ENCODE measurements around the gene ITGAE.
"Not testable (repeated sequence)": the region's sequence is repeated elsewhere in the genome, so short reads cannot be mapped to it uniquely, and the experiment has no call there.

ITGAE gene

GRCh38 chr17:3728099-3728498 lies 72.9 kb downstream of the ITGAE start:
- not testable (repeated sequence) for DNase-seq

GRCh38 chr17:3727041-3727440 lies 73.9 kb downstream of the ITGAE start:
- DNase-seq: no peak

DNA sequence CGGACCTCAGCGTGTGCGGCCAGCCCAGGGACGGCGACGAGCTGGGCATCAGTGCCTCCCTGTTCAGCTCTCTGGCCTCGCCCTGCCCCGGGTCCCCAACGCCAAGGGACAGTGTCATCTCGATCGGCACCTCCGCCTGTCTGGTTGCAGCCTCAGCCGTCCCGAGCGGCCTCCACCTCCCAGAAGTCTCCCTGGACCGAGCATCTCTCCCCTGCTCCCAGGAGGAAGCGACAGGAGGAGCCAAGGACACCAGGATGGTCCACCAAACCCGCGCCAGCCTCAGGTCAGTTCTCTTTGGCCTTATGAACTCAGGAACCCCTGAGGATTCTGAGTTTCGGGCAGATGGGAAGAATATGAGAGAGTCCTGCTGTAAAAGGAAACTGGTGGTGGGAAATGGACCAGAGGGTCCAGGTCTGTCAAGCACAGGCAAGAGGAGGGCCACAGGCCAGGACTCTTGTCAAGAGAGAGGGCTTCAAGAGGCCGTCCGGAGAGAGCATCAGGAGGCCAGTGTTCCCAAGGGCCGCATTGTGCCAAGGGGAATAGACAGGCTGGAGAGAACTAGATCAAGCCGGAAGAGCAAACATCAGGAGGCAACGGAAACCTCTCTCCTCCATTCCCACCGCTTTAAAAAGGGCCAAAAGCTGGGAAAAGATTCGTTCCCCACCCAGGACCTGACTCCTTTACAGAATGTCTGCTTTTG lies 76.5 kb downstream of the ITGAE start:
- no peak for DNase-seq

DNA sequence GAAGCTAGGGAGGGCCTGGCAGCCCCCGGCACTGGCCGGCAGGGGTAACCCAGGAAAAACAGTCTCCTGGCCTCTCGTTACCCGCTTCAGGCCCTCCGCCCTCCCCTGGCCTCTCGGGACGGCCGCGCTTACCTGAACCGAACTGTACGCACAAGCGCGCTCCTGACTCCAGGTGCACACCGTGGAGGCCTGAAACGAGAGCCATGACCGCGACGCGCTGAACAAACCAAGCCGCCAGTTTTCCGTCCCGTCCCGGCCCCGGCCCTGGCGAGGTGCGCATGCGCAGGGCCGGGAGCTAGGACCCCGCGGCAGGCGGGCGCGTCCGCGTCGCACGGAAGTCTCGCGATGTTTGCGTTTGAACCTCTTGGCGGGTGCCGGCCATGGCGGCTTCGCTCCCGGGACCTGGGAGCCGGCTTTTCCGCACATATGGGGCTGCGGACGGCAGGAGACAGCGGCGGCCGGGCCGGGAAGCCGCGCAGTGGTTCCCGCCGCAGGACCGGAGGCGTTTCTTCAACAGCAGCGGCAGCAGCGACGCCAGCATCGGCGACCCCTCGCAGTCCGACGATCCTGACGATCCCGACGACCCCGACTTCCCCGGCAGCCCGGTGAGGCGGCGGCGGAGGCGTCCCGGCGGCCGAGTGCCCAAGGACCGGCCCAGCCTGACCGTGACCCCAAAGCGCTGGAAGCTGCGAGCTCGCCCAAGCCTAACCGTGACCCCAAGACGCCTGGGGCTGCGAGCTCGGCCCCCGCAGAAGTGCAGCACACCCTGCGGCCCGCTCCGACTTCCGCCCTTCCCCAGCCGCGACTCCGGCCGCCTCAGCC lies 77.2 kb downstream of the ITGAE start, which contains the start of gene HASPIN:
Gene HASPIN, plus strand, starts transcription at position 348 of the 822 bp plus-strand sequence. Its CDS starts 33 bp downstream, at position 381.
- peak; percentile 92 for DNase-seq

- DNase-seq: no peak
Measured at GRCh38 chr17:3723188-3723555, 77.8 kb downstream of the ITGAE start.

- DNase-seq: no peak
Measured at GRCh38 chr17:3722716-3723115, 78.3 kb downstream of the ITGAE start.

- DNase-seq: no peak
Measured at GRCh38 chr17:3719265-3719664, 81.7 kb downstream of the ITGAE start.

DNA sequence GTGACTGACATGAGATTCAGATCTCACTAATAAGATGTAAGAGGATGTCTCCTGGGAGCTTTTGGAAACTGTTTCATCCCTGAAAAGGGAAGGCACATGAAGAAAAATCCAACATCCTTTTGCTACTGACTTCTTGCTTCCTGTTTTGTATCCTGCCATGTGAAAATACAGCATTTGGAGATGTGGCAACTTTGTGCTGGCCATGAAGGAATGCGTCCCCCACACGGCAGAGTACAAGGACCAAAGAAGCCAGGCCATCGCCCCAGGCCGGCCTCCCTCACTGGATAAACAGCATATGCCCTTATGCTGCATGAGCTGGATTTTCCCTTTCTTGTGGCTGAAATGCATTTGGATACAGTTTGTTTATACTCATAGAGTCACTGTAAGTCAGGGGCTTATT lies 82.8 kb downstream of the ITGAE start:
- no peak for DNase-seq

GRCh38 chr17:3715296-3715695 lies 85.7 kb downstream of the ITGAE start:
- no peak for DNase-seq

- no peak for DNase-seq
Measured at GRCh38 chr17:3712811-3713463, 88.1 kb downstream of the ITGAE start.

DNA sequence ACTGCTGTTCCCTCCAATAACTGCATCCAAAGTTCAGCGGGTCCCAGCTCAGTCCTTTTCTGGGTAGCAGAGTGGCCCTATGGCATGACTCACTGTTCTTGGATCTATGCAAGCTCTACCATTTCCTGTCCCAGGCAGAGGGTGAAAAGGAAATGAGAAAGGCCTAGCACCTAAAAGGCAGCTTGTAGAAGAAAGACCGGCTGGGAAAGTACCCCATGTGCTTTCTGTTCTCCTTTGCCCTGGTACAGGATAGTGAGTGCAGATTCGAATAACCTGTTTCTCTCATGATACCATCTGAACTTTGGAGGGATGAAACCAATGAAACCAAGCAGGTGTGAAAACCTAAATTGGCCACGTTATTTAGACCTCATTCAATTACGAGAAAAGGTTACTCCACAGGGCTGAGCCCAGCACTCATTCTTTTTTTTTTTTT lies 90.0 kb downstream of the ITGAE start:
- peak; percentile 37 for DNase-seq

DNA sequence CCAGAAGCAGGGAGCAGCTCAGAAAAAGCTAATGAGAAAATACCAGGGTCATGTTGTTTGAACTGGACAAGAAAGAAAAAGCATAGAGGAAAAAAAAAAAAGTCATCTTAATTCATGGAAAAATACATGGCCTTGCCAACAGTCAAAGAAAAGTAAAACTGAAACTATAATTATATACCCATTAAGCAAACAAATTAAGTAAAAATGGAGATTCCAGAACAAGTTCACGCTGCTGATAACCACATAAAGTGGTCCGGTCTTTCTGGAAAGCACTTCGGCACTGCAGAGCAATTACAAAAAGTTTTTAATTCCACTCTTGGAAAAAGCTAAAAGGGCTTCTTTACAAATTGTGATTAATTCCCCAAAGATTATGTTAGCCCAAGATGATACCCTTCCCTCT lies 92.6 kb downstream of the ITGAE start:
- DNase-seq: no peak

- DNase-seq: not testable (repeated sequence)
Measured at GRCh38 chr17:3705718-3705984, 95.3 kb downstream of the ITGAE start.

DNA sequence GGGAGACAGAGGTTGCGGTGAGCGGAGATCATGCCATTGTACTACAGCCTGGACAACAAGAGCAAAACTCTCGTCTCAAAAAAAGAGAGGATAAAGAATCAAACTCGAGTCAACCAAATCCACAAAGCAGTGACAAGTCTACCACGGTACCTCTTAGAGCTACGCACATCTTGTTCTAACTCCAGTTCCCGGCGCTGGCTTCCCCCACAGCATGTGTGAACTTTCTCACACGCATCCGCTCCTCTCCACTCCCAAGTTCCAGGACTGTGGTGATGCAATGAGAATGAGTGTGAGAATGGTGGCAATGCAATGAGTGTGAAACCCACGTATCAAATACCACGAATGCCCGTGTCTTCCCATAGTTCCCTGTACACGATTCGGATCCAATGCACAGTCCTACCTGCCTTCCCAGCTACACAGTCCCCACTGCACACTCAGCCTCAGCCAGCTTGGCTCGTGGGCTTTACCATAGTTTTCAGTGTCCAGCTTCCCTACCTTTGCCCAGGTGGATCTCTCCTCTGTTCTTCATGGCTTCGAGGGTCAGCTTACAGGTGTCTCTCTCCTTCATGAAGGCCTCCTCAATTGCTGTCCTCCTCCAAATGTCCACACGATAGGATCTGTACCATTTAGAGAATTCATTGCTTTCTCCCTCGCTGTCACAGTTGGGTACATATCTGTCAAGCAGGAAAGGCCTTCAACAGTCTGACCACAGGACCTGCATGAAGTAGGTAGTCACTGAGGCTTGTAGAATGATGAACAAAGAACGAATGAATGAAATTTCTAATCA lies 95.9 kb downstream of the ITGAE start:
- DNase-seq: no peak

GRCh38 chr17:3702041-3702539 lies 98.9 kb downstream of the ITGAE start:
- DNase-seq: not testable (repeated sequence)

DNA sequence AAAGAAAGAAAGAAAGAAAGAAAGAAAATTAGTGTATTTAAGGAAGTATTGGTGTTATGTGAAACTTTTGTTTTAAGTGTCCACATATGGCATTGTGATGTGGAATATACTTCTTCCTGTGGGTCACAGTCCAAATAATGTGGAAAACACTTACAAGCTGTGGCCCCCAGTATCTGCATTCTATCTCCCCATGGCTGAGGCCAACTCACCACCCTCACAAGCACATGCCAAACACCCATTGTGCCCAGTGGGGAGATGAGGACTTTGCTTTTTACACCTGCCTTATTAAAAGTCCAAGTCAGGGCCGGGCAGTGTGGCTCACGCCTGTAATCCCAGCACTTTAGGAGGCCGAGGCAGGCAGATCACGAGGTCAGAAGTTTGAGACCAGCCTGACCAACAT lies 101.0 kb downstream of the ITGAE start:
- DNase-seq: no peak

DNA sequence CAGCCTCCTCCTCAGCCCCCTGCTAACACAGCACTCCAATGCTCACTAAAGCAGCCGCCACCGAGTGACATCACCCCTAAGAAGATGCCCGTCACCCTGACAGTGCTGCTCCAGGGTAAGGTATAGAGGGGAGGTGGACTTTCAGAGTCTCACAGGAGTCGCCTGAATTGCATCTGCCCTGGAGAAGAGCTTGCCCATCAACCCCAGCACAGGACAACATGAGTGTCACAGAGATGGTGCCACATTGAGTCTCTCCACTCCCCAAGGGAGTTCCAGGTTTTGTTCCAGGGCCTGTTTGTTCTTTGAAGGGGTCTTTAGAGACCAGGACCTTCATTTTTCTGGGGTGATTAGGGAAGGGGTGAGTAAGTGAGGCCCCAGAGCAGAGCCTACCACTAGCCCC lies 102.8 kb downstream of the ITGAE start:
- no peak for DNase-seq

DNA sequence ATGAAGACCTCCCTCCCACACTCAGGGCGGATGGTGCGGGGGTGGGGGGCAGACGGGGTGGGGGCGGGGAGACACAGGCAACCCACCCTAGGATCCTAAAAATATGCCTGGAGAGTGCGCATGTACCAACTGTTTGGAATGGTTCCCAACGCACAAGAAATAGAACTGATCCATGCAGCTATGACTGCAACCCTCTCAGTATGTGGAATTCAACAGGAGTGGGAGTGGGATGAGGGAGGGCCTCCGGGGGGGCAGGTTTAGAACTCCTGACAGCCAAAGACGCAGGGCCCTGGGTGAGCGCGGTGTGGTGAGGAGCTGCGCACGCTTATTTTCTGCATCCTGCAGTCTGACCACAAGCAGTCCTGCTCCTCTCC lies 103.9 kb downstream of the ITGAE start:
- DNase-seq: no peak

DNA sequence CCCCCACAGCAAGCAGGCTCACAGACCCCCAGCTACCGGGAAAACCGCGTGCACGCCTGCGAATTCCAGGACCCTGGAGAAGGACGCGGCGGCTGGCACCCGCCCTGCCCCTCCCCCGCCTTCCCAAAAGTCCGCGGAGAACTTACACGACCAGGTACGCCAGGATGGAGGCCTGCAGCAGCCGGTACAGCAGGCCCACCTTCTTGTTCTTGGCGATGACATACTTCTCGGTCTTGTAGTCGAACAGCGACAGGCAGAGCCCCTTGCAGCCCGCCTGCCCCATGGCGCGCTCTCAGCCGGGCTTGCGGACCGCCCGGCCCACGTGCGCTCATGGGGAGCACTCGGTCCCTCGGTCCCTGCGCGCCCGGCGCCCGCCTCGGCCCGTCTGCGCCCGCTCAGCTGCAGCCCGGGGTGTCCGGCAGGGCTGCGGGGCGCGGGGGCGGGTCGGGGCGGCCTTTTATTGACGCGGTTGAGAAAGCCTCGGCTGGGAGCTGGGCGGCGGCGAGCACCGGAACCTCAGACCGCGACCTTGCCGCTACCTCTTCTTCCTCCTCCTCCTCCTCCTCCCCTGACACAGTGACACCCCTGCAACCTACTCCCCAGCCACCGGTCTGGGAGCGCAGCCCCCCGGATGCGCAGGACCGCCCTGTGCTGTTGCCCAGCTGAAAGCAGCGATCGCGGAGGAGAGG lies 105.1 kb downstream of the ITGAE start, which contains the start of gene P2RX5:
Gene P2RX5, minus strand, starts transcription at position 433 of the 689 bp plus-strand sequence. Its CDS starts 150 bp downstream, at position 283.
- peak; percentile 9 for DNase-seq

DNA sequence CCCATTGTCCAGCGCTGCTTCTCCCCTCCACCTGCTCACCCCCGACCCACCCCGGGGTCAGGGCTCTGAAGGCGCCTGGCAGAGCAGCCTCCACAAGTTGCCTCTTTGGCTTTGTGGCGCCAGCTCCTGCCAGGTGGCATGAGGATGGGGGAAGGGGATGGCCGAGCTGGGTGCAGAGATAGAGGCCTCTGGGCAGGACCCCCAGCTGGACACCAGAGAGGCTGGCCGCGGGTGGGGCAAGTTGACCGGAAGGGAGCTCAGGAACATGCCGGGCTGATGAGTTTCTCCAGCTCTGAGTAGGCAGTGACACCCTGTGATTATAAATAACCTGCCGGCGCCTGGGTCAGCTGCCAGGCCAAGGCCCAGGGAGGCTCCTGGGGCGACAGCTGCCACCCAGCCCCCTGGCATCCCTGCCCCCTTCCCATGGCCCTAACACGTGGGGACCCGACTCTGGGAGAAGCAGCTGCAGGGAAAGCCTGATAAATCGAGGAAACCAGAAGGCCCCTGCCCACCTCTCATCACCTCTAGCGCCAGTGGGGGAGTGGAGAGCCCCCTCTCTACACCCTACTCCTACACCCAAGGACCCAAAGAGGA lies 105.8 kb downstream of the ITGAE start:
- DNase-seq: no peak

DNA sequence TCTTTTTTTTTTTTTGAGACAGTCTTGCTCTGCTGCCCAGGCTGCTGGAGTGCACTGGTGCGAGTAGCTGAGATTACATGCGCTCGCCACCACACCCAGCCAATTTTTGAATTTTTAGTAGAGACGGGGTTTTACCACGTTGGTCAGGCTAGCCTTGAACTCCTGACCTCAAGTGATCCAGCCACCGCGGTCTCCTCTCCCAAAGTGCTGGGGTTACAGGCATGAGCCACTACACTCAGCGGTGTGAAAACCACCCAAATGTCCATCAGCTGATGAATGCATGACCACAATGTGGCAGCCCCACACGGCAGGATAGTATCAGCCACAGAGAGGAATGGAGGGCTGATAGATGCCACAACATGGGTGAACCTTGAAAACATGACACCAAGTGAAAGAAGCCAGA lies 107.2 kb downstream of the ITGAE start:
- no peak for DNase-seq

DNA sequence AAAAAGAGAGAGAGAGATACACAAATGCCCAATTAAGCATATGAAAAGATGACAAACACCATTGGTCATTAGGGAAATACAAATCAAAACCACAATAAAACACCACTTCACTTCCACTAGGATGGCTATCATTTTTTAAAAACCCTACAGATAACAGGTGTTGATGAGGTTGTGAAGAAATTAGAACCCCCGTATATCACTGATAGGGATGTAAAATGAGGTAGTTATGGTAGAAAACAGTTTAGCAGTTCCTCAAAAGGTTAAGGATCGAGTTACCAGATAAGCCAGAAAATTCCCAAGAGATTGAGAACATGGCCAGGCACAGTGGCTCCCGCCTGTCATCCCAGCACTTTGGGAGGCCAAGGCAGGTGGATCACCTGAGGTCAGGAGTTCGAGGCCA lies 107.8 kb downstream of the ITGAE start:
- DNase-seq: no peak
